ENCODE data around the gene KCNQ5. TPM values are rescaled to one million over a fixed set of nuclear protein-coding genes. Genes with fewer than 3 reads are reported as not detected.

KCNQ5 gene
- total RNA-seq, 1 donor from 2014 or later: 3.5 TPM

GRCh38 chr6:72740135-72740534, 118.3 kb downstream of the KCNQ5 start:
- no peak for DNase-seq (ENCODE audit: low read depth)

- DNase-seq (ENCODE audit: low read depth): no peak
Observed at GRCh38 chr6:72741083-72741482, 119.2 kb downstream of the KCNQ5 start.

GRCh38 chr6:72742001-72742673, 120.3 kb downstream of the KCNQ5 start:
- peak; percentile 30 for DNase-seq (ENCODE audit: low read depth)

DNA sequence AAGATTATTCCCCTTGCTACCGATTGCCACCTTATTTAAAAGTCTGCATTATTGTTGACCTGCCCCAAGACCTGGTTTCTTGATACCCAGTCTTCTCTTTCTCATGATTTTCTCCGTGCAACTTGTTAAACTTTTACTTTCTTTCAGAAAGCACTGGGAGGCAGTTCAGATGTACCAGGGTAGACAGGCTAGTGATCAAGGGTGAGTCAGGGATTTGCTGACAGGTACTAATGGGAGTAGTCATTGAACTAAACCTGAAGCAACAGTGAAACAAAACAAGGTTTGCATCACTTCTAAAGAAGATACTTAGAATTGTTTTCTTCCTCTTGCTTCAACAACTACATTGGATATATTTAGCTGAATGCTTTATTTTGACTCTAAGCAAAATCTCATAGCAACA, 124.4 kb downstream of the KCNQ5 start:
- no peak for DNase-seq (ENCODE audit: low read depth)

DNA sequence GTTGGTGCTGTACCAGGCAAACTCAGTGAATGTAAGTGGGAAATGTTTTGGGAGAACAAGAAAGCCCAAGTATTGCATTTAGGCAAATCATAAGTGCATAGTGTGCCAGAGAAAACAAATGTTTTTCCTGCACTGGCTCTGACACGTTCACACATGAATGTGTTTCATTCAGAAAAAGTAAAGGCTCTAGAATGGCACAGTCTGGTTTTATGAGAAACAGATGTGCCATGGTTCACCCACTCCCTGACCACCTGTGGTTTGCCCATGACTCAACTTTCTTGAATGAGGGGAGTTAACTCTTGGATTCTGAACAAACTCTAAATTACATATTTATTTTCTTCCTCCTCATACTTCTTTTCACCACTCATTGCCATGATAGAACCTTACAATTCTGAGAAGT, 126.9 kb downstream of the KCNQ5 start:
- peak; percentile 88 for DNase-seq (ENCODE audit: low read depth)

- DNase-seq (ENCODE audit: low read depth): no peak
Observed at GRCh38 chr6:72755752-72756151, 133.9 kb downstream of the KCNQ5 start.

DNA sequence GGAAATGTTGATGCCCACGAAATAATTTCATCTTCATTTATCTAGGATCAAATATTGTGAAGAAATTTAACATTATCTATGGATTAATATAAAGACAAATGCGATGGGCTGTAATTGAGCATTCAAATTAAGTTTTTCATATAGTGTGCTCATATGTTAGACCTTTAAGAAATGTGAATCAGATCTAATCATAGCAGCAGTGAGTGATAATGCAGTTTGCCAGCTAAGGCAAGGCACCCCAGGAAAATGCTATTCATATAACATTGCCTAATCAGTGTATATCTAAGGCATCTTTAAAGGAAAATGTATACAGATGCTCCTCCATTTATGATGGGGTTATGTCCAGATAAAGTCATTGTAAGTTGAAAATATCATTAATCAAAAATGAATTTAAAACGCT, 135.2 kb downstream of the KCNQ5 start:
- no peak for DNase-seq (ENCODE audit: low read depth)

DNA sequence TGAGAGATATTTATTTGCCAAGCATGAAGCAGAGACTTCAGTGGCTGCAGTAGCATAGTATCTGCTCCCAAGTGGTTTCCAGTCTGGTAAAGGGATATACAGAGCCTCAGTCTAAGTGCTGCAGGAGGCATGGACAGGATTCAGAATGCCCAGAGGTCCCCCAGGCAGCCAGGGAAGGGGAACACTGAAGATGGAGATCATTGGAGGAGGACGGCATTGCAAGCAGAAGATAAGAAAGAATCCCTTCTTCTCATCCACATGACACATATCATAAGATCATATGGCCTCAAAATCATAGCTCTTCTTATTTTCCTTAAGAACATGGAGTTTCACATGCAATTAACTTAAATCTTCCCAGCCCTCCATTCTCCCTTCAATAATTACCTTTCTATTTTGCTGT, 136.1 kb downstream of the KCNQ5 start:
- no peak for DNase-seq (ENCODE audit: low read depth)

DNA sequence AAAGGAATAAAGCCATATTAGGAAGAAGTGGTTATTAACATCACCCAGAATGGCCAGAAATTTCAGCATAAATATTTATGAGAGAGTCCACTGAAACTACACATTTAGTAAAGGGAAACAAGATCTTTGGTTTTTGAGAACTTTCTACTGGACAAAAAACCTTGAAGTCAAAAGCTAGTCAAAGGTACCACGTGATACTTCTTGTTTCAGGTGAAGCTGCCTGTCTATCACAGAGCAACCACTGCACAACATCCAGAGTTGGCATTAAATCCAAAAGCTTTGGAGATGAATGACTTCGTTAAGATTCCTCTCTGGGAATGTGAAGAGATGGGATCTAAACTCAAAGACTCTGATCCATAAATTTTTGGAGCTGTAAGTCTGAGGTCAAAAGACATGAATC, 137.0 kb downstream of the KCNQ5 start:
- no peak for DNase-seq (ENCODE audit: low read depth)

DNA sequence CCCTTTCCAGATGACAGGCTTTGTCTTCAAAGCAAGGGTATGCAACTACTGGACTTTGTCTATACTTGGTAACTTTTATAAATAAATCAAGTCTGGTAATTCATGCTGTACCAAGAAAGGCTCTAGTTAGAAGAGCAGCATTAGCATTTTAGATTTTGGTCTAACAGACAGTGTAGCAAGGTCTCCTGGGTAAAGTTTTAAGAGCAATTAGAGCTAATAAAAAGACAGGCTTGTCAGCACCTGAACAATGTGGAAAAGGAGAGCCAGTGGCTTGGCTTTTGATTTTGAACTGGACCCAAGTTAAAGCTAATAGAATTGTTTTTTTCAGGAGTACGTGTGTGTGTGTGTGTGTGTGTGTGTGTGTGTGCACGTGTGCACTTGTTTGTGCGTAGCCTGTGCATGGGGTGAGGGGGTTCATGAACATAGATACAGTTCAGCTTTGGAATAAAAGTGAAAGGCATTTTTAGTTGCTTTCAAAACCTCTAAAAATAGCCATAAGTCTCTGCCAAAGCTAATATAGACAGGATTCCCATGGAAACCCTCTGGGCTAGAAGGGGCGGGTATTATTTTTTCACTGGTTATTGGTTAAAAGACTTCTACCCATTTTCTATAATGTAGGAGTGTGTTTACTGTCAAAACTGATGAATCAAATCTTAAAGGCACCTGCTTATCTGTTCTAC, 138.4 kb downstream of the KCNQ5 start:
- DNase-seq (ENCODE audit: low read depth): no peak

GRCh38 chr6:72761761-72762160, 139.9 kb downstream of the KCNQ5 start:
- no peak for DNase-seq (ENCODE audit: low read depth)

DNA sequence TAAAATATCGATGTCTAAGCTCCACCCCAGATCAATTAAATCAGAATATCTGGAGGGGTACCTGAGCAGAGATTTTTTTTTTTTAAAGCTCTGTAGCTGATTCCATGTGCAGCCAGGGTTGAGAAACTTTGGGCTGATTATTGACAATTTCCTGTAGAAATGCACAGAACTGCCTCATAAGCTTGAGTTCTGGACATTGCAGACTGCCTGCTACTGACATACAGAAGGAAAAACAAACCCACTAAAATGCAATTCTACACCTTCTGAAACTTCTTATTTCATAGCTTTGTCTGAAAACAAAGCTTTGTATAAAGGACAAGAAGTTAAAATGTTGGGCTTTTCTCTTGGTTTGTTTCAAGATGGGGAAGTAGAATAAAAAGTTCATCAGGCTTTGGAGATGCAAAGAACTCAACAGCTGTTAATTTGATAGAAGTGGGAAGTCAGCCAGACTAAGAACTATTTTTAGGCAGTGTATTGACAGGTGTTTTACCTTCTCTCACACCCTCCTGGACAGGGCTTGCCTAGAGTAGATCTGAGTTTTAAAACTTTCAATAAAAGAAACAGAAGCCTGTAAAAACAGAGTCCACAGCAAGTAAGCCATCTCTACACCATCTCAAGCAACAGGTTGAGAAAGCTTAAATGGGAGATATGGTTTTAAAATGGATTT, 147.7 kb downstream of the KCNQ5 start:
- peak; percentile 59 for DNase-seq (ENCODE audit: low read depth)

- DNase-seq (ENCODE audit: low read depth): no peak
Observed at GRCh38 chr6:72770959-72771358, 149.1 kb downstream of the KCNQ5 start.

- DNase-seq (ENCODE audit: low read depth): no peak
Observed at GRCh38 chr6:72776456-72776855, 154.6 kb downstream of the KCNQ5 start.

GRCh38 chr6:72781624-72782023, 159.8 kb downstream of the KCNQ5 start:
- no peak for DNase-seq (ENCODE audit: low read depth)

DNA sequence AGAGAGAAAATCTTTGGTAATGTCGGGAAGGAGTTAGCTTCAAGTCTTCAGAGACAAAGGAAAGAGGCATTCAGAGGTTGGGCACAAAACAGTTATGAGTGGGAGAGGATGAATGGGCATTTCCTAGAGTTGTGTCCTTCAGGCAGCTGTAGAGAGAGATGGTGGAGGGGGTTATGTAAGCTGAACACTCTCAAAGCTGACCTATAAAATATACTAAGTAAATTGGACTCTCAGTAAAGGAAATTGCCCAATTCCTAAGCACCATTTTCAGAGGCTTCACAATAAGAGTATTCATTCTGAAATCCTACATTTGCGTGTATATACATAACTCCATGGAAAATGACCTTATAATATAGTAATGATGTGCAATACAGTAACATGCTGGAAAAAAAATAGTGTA, 161.2 kb downstream of the KCNQ5 start:
- no peak for DNase-seq (ENCODE audit: low read depth)

DNA sequence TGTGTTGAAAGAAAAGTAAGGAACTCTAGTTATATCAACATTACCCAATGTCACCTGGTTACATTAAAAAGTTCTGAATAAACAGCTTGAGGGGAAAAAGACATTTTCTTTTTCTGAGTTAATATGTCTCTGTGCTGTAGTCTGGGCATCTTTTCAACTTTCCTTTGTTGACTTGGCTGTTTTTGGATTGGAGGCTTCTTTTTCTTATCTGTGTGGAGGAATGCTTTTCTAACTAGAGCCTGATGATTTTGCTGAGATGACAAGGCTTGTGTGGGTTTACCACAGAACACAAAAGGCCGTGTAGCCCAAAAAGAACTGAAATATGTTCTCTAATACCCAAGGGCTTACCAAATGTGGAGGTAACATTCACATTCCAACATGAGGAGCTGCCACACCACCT, 161.8 kb downstream of the KCNQ5 start:
- no peak for DNase-seq (ENCODE audit: low read depth)

DNA sequence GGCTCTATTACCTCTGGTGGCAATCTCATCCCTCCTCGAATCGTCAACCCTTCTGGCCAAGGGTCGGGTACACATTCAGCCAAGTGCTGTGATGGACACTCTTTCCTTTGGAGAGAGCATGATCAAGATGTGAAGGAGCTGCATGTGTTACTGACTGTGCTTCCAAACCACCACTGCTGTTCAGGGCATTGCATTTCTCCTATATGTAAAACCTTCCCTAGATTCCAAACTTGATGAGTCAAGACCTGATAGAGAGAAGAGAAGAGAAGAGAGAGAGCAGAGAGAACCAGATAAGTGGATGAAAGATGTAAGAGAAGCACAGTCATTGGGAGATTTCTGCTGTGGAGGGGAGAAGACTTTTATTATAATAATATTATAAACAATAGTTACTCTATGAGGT, 162.2 kb downstream of the KCNQ5 start:
- DNase-seq (ENCODE audit: low read depth): no peak

- no peak for DNase-seq (ENCODE audit: low read depth)
Observed at GRCh38 chr6:72784581-72784980, 162.7 kb downstream of the KCNQ5 start.

DNA sequence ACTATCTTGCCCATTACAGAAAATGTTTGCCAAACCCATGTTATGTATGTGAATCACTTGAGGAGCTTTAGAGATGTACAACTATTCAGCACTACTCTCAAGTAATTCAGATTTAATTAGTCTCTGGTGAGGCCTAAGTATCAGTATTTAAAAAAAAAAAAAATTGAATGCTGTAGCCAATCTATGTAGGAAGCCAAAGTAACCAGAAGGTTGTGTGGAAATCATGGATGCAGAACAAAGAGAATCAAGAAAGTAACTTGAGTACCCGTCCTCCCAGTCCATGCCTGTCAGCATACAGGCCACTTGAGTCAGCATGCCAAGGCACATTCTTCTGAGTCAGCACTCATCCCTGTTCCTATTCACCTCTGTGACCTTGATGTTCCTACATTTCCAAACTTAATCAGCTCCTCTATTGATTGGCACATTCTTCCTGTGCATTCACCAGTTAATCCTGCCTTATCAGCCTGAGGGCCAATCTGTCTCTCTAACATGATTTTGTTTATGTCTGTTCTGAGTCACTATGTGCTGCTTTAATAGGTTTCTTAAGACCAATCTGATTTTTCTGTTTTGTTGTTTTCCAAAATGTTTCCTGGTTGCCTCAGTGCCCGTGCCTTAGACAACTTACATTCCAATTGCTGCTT, 165.6 kb downstream of the KCNQ5 start:
- peak; percentile 68 for DNase-seq (ENCODE audit: low read depth)

GRCh38 chr6:72788188-72788587, 166.3 kb downstream of the KCNQ5 start:
- DNase-seq (ENCODE audit: low read depth): peak; percentile 8

DNA sequence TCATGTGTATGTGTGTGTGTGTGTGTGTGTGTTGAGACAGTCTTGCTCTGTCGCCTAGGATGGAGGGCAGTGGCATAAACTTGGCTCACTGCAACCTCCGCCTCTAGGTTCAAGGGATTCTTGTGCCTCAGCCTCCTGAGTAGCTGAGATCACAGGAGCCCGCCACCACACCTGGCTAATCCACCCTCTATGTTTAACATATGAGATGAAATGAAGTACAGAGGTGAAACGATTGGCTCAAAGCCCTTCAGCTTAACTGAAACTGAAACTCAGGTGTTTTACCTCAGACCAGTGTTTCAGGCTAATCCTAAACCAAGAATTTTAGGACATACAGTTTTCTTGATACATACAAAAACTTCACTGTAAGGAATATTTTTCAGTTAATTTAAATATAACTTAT, 167.3 kb downstream of the KCNQ5 start:
- no peak for DNase-seq (ENCODE audit: low read depth)
